Heart left ventricle (tissue), 13 donors: ENCODE results near the gene SLC43A3.

Source experiments
- POLR2A ChIP-seq, 2 donors: fragments of 450-650 bp; IDR thresholded peaks; one replicate each; pipeline ENCODE4 v1.6.1; 2017; ENCODE audit warnings: antibody characterized with exemption in 2 of 2, mild to moderate bottlenecking in 2 of 2, moderate library complexity in 2 of 2
- TF ChIP-seq, protein P1 (sequence below), 12 donors: fragments of 200-600 bp; sonication (generic) in 4 of 12; IDR thresholded peaks; one replicate each; pipeline versions ENCODE4 v1.5.0 to v1.8.0; 2018 to 2022; ENCODE audit warnings: antibody characterized with exemption in 12 of 12, mild to moderate bottlenecking in 5 of 12
- donor health status: ischemic (EF 13 %, LVEDD 7.1; RV severe dilation, severe dysfunction).
- donor health status: DM: no; HTN: yes; CAD: no.
- donor health status: DM: no; HTN: no; CAD: no.
- donor health status: ischemic (EF 25% LVEDD 6.9; RV normal size, moderate dysfunction).
- donor health status: ischemic (EF 25% LVEDD 5.7; RV mildly dilated, moderate dysfunction).
- donor health status: ischemic (EF 35%, LVEDD 5.7; RV mildly dilated, moderate dysfunction).
- donor health status: nonischemic (EF 11% LVEDD 7.7; RV severe dilation, severe dysfunction).
- donor health status: DM: yes; HTN: yes; CAD: no.
- donor health status: PGD.
- donor health status: ischemic (EF 29% LVEDD 5.4; RV normal size, mild dysfunction).
- donor health status: nonischemic (EF 23%, LVEDD 6.1; RV moderate dilation, normal function).

DNA sequence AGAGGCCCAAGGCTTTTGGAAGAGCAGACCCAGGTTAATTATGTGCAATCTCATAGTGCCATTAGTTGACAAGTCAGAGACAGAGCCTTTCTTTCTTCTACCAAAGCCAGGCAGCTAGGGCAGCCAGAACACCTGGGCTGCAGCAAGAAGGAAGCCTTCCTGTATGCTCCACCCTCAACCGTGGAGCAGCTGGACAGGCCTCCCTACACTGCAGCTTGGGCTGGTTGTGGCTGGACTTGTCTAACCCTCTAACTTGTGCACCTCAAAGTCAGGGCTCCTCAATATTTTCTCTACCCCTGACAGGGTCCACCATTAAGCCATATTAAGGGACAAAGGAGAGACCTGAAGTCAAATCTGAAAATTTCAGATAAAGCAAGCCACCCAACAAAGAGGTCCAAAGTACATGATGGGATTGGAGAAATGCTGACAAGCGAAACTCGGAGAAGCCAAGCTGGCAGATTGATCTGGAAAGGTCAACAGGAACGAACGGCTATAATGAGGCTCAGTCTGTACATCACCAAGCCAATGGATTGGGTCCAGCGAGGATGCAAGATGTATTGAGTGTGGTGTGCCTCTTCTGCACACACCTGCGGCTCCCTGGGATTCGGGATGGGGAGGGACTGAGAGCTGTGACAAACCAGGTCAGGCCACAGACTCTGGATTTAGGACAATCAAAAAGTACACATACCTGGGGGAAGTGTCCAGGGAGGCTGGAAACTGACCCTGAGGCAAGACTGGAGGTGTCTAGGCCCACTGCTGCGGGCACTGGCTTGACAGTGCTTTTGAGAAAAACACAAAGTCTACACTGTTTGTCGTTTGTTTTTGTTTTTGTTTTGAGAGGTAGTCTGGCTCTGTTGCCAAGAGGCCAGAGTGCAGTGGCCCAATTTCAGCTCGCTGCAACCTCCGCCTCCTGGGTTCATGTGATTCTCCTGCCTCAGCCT is 11.7 kb upstream of the SLC43A3 start:
- no peak for TF ChIP-seq POLR2A (IDR thresholded peaks at IDR 0.05)
- TF ChIP-seq, protein P1, sequence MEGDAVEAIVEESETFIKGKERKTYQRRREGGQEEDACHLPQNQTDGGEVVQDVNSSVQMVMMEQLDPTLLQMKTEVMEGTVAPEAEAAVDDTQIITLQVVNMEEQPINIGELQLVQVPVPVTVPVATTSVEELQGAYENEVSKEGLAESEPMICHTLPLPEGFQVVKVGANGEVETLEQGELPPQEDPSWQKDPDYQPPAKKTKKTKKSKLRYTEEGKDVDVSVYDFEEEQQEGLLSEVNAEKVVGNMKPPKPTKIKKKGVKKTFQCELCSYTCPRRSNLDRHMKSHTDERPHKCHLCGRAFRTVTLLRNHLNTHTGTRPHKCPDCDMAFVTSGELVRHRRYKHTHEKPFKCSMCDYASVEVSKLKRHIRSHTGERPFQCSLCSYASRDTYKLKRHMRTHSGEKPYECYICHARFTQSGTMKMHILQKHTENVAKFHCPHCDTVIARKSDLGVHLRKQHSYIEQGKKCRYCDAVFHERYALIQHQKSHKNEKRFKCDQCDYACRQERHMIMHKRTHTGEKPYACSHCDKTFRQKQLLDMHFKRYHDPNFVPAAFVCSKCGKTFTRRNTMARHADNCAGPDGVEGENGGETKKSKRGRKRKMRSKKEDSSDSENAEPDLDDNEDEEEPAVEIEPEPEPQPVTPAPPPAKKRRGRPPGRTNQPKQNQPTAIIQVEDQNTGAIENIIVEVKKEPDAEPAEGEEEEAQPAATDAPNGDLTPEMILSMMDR (IDR thresholded peaks at IDR 0.05) = no peak
